Stimulated activated naive B cell treated with anti-CD40 and anti-IgM and Interleukin-4, amounts not matched to agents 10 μg/mL and 1 μg/mL and 100 μg/mL, for 72 hours (primary cell): ENCODE results near the gene KIAA1755.

Experiments
- ATAC-seq, 2 donors: fragments of 150-1000 bp; cut with Tn5 transposase; replicated peaks; 2 replicates each; pipeline ENCODE4 v1.10.0; 2021; ENCODE audit warnings: moderate library complexity in 1 of 2
- DNase-seq: peaks from one replicate; pipeline ENCODE4 v3.0.0; 2021
- H3K27ac Mint-ChIP-seq: one replicate; pipeline ENCODE4 v1.8.0; 2022; ENCODE audit warnings: mild to moderate bottlenecking, mixed read lengths
- H3K27me3 Mint-ChIP-seq, 2 donors: one replicate each; pipeline ENCODE4 v1.8.0; 2022; ENCODE audit warnings: mixed read lengths in 2 of 2
- H3K36me3 Mint-ChIP-seq, 2 donors: one replicate each; pipeline ENCODE4 v1.8.0; 2022; ENCODE audit warnings: mixed read lengths in 2 of 2, mild to moderate bottlenecking in 1 of 2
- H3K4me1 Mint-ChIP-seq, 2 donors: one replicate each; pipeline ENCODE4 v1.8.0; 2022; ENCODE audit warnings: mixed read lengths in 2 of 2, mild to moderate bottlenecking in 1 of 2
- H3K4me3 Mint-ChIP-seq, 2 donors: one replicate each; pipeline ENCODE4 v1.8.0; 2022; ENCODE audit warnings: mild to moderate bottlenecking in 2 of 2, mixed read lengths in 2 of 2, moderate library complexity in 1 of 2
- H3K9me3 Mint-ChIP-seq, 2 donors: one replicate each; pipeline ENCODE4 v1.8.0; 2022; ENCODE audit warnings: mixed read lengths in 2 of 2, mild to moderate bottlenecking in 1 of 2

Gene KIAA1755

GRCh38 chr20:38198238-38198861 lies 62.2 kb downstream of the KIAA1755 start:
- peaks cover 16 to 44% of the 10 kb centered on the region in 2 donors for H3K27me3 Mint-ChIP-seq
- H3K4me1 Mint-ChIP-seq: peaks cover 25 to 45% of the 10 kb centered on the region in 2 donors
- no peak for DNase-seq
- peaks cover 4 to 9% of the 10 kb centered on the region in 2 donors for H3K9me3 Mint-ChIP-seq
- H3K36me3 Mint-ChIP-seq: peaks cover 2 to 7% of the 10 kb centered on the region in 2 donors
- H3K27ac Mint-ChIP-seq: no peak overlapping the region
- H3K4me3 Mint-ChIP-seq: no peak overlapping the region
- ATAC-seq: no peak

GRCh38 chr20:38197619-38198018 lies 62.9 kb downstream of the KIAA1755 start:
- H3K9me3 Mint-ChIP-seq: peaks cover 4 to 9% of the 10 kb centered on the region in 2 donors
- peak overlapping the region; percentile 4 to 23 for H3K4me3 Mint-ChIP-seq
- DNase-seq (no peak), ATAC-seq (no peak)
- H3K4me1 Mint-ChIP-seq: peaks cover 25 to 45% of the 10 kb centered on the region in 2 donors
- peaks cover 2 to 7% of the 10 kb centered on the region in 2 donors for H3K36me3 Mint-ChIP-seq
- peaks cover 20 to 41% of the 10 kb centered on the region in 2 donors for H3K27me3 Mint-ChIP-seq
- H3K27ac Mint-ChIP-seq: peak overlapping the region; percentile 86

DNA sequence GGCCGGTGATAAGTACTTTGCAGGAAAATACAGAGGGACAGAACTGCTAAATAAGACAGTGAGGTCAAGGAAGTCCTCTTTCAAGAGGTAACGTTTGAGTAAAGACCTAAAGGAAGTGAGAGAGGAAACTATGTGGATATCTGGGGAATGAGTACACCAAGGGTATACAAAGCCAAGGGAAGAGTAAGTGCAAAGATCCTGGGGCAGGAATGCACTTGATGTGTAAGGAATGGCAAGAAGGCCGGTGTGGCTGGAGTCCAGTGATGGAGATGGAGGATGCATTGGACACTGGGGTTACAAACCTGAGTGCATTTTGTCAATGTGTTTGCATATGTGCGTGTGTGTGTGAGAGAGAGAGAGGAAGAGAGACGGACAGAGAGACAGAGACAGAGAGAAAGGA lies 63.3 kb downstream of the KIAA1755 start:
- ATAC-seq: peak; percentile 3 to 10
- Mint-ChIP-seq H3K9me3 (peaks cover 4 to 9% of the 10 kb centered on the region in 2 donors), H3K4me1 (peaks cover 25 to 45% of the 10 kb centered on the region in 2 donors), H3K27me3 (peaks cover 20 to 38% of the 10 kb centered on the region in 2 donors), H3K4me3 (peak overlapping the region; percentile 4 to 23), H3K27ac (peak overlapping the region; percentile 86), H3K36me3 (peaks cover 2 to 7% of the 10 kb centered on the region in 2 donors)
- no peak for DNase-seq

DNA sequence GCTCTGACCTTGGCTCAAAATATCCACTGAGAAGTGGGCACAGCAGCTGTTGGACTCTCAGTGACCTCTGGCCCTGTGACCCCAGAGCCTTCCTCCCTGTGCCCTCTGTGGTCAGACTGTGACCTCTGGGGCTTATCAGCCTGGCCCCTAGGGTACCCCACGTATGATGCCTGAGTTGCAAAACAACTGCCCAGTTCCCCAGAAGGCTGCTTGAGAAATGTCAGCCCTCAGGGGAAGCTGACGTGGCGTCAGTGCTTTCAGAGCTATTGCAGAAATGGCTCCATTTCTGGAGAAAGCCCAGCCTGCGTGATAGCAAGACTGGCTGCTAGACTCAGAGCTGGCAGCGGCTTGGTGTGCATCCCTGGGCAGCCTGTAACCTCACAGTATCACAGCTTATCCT lies 63.9 kb downstream of the KIAA1755 start:
- Mint-ChIP-seq H3K4me3 (peak overlapping the region; percentile 1 to 63), H3K27me3 (peaks cover 21 to 34% of the 10 kb centered on the region in 2 donors)

DNA sequence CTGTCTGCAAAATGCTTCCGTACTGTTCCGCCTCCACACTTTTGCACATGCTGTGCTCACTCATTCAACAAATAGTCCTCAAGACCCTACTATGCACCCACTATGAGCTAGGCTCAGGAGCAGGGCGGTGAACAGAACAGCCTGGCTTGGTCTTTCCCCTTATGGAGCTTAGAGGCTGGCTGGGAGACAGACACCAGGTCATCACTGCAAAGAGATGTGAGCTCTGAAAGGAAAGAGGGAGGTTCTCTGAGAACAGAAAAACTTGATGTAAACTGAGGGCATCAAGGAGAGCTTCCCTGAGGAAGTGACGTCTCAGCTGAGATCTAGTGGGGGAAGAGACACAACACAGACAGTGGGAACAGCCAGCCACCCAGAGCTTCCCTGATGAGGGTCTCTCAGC lies 64.5 kb downstream of the KIAA1755 start:
- Mint-ChIP-seq H3K36me3 (peaks cover 2 to 7% of the 10 kb centered on the region in 2 donors), H3K27ac (peak overlapping the region; percentile 74), H3K4me1 (peaks cover 28 to 45% of the 10 kb centered on the region in 2 donors), H3K9me3 (peaks cover 4 to 9% of the 10 kb centered on the region in 2 donors), H3K4me3 (peak overlapping the region in 1 of 2 donors; percentile 30), H3K27me3 (peaks cover 25 to 34% of the 10 kb centered on the region in 2 donors)
- ATAC-seq (peak in 1 of 2 donors; percentile 7), DNase-seq (no peak)

More for the DNA sequence above, 63.9 kb downstream of the KIAA1755 start:
- Mint-ChIP-seq H3K27ac (peak overlapping the region; percentile 86), H3K36me3 (peaks cover 2 to 7% of the 10 kb centered on the region in 2 donors), H3K9me3 (peaks cover 4 to 9% of the 10 kb centered on the region in 2 donors), H3K4me1 (peaks cover 25 to 45% of the 10 kb centered on the region in 2 donors)
- ATAC-seq: peak; percentile 92 to 94
- DNase-seq: peak; percentile 86

- Mint-ChIP-seq H3K4me1 (peaks cover 28 to 45% of the 10 kb centered on the region in 2 donors), H3K4me3 (no peak overlapping the region), H3K27ac (no peak overlapping the region), H3K27me3 (peaks cover 25 to 34% of the 10 kb centered on the region in 2 donors), H3K9me3 (peaks cover 4 to 9% of the 10 kb centered on the region in 2 donors), H3K36me3 (peaks cover 2 to 7% of the 10 kb centered on the region in 2 donors)
- DNase-seq (no peak), ATAC-seq (no peak)
Measured at GRCh38 chr20:38195521-38195920, 65.0 kb downstream of the KIAA1755 start.

- no peak overlapping the region for H3K27ac Mint-ChIP-seq
- ATAC-seq (no peak), DNase-seq (no peak)
- peaks cover 25 to 34% of the 10 kb centered on the region in 2 donors for H3K27me3 Mint-ChIP-seq
- H3K36me3 Mint-ChIP-seq: peaks cover 2 to 7% of the 10 kb centered on the region in 2 donors
- peaks cover 28 to 45% of the 10 kb centered on the region in 2 donors for H3K4me1 Mint-ChIP-seq
- H3K4me3 Mint-ChIP-seq: peak overlapping the region in 1 of 2 donors; percentile 21
- H3K9me3 Mint-ChIP-seq: peaks cover 4 to 9% of the 10 kb centered on the region in 2 donors
Measured at GRCh38 chr20:38194971-38195504, 65.5 kb downstream of the KIAA1755 start.

DNA sequence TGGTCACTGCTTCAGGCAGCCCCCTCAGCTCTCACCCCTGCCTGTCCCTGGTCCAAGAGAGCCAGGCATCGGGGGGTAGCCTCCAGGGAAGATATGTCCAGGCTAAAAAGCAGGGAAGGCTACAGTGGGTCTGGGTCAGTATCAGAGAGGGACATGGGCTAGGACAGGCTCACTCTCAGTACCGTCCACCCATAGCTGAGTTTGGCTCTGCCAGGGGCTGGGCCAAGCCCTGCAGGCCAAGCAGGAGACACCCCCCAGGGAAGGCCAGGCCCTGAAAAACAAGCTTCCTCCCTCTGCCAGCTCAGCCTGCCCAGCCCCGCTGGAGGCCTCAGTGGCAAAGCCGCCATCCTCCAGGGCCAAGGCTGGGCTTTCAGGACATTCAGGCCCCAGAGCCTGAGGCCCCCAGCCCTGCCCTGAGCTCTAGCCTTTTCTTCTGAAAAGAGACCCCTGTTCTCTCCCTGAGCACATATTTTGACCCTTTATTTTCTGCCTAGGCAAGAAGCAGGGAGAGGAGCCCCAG lies 66.9 kb downstream of the KIAA1755 start:
- Mint-ChIP-seq H3K4me3 (no peak overlapping the region), H3K27me3 (peaks cover 25% of the 10 kb centered on the region in 2 donors), H3K4me1 (peaks cover 28 to 45% of the 10 kb centered on the region in 2 donors), H3K9me3 (peaks cover 4 to 9% of the 10 kb centered on the region in 2 donors), H3K36me3 (peaks cover 2 to 7% of the 10 kb centered on the region in 2 donors), H3K27ac (no peak overlapping the region)
- ATAC-seq: no peak
- DNase-seq: no peak

DNA sequence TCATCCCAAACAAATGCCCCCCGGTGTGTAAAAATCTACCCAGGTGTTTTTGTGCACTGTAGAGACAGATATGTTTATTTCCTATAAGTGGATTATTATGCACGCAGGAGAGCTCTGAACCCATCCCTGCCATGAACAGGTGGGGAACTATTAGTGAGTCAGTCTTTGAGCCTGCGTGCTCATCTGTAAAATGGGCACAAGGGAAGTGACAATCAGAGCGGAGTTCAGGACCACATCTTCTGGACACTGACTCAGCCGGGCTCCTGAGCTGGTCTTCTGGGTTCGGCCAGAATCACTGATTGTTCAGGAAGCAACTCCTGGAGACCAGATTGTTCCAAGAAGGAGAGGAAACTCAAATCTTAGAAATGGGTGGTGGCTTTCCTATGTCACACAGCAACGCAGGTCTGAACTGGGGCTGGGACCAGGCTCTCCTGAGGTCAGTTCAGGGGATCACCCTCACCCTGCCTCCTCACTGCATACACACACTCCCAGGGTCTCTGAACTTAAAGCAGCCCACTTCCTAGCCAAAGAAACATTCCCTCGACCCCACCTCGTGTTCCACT lies 68.1 kb downstream of the KIAA1755 start:
- Mint-ChIP-seq H3K4me1 (peaks cover 31 to 33% of the 10 kb centered on the region in 2 donors), H3K9me3 (peaks cover 4 to 9% of the 10 kb centered on the region in 2 donors), H3K27ac (no peak overlapping the region), H3K4me3 (no peak overlapping the region), H3K27me3 (peaks cover 20 to 29% of the 10 kb centered on the region in 2 donors), H3K36me3 (peaks cover 2 to 7% of the 10 kb centered on the region in 2 donors)
- ATAC-seq (no peak), DNase-seq (no peak)

DNA sequence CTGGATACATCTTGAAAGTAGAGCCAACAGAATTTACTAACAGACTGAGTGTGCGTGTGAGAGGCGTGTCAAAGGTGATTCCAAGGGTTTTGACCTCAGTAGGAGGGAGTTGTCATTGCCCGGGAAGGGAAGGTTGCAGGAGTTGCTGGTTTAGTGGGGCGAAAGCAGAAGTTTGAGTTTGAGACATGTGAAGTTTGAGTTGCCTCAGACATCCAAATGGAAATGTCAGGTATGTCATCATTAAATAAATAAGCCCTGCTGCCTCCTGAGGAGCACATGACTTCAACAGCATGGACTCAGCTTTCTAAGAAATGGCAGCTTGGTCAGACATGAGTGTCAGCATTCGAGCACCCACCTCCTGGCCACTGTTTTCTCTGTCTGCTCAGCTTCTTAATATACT lies 68.9 kb downstream of the KIAA1755 start:
- H3K36me3 Mint-ChIP-seq: peaks cover 2 to 3% of the 10 kb centered on the region in 2 donors
- H3K4me1 Mint-ChIP-seq: peaks cover 24 to 25% of the 10 kb centered on the region in 2 donors
- DNase-seq: no peak
- peaks cover 20 to 25% of the 10 kb centered on the region in 2 donors for H3K27me3 Mint-ChIP-seq
- peak overlapping the region; percentile 44 for H3K27ac Mint-ChIP-seq
- no peak for ATAC-seq
- H3K9me3 Mint-ChIP-seq: peaks cover 4 to 6% of the 10 kb centered on the region in 2 donors
- H3K4me3 Mint-ChIP-seq: no peak overlapping the region

DNA sequence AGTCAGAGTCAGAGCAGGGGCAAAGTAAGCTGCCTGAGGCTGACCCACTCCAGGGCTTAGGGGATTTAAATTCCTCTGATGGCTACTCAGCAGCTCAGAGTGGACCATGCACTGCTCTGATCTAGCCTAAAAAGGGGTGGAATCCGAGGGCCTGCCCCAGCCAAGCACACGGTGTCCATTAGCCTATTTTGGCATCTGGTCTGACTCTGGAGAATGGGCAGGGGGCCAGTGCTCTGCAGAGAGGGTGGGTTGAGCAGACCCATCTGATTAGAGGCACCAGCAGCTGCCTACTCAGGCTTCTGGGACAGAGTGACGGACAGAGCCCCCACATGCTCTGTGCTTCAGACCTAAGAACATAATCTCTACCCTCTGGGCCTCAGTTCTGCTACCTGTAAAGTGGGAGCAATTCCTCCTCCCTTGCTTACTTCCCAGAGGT lies 69.6 kb downstream of the KIAA1755 start:
- Mint-ChIP-seq H3K4me3 (no peak overlapping the region), H3K9me3 (peaks cover 4 to 6% of the 10 kb centered on the region in 2 donors), H3K4me1 (peaks cover 18 to 20% of the 10 kb centered on the region in 2 donors), H3K27me3 (peaks cover 20 to 25% of the 10 kb centered on the region in 2 donors), H3K27ac (no peak overlapping the region), H3K36me3 (peaks cover 2 to 3% of the 10 kb centered on the region in 2 donors)
- no peak for DNase-seq
- no peak for ATAC-seq

- peaks cover 2 to 3% of the 10 kb centered on the region in 2 donors for H3K36me3 Mint-ChIP-seq
- H3K27me3 Mint-ChIP-seq: peaks cover 15 to 21% of the 10 kb centered on the region in 2 donors
- H3K27ac Mint-ChIP-seq: no peak overlapping the region
- no peak overlapping the region for H3K4me3 Mint-ChIP-seq
- no peak for ATAC-seq
- peaks cover 10 to 13% of the 10 kb centered on the region in 2 donors for H3K4me1 Mint-ChIP-seq
- H3K9me3 Mint-ChIP-seq: peaks cover 4 to 6% of the 10 kb centered on the region in 2 donors
- no peak for DNase-seq
Measured at GRCh38 chr20:38190166-38190565, 70.4 kb downstream of the KIAA1755 start.

DNA sequence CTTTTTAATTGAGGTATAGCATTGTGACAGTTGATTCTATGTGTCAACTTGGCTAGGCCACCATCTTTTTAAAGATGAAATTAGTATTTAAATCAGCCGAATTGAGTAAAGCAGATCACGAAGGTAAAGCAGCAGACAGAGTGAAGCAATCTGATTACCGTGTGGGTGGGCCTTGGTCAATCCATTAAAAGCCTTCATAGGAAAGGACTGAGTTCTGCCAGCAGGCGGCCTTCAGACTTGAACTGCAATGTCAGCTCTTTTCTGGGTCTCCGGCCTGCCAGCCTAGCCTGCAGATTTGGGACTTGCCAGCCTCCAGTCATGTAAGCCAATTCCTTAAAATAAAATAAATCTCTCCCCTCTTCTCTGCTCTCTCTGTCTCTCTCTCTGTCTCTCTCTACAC lies 73.0 kb downstream of the KIAA1755 start:
- H3K27ac Mint-ChIP-seq: no peak overlapping the region
- H3K9me3 Mint-ChIP-seq: no peaks in the 10 kb centered on the region
- no peak overlapping the region for H3K4me3 Mint-ChIP-seq
- peaks cover 0 to 14% of the 10 kb centered on the region in 2 donors for H3K27me3 Mint-ChIP-seq
- H3K4me1 Mint-ChIP-seq: peaks cover 0 to 7% of the 10 kb centered on the region in 2 donors
- no peak for DNase-seq
- no peaks in the 10 kb centered on the region for H3K36me3 Mint-ChIP-seq
- ATAC-seq: no peak

GRCh38 chr20:38186788-38187221 lies 73.7 kb downstream of the KIAA1755 start:
- ATAC-seq: no peak

More at GRCh38 chr20:38186788-38187221, 73.7 kb downstream of the KIAA1755 start:
- peaks cover 0 to 14% of the 10 kb centered on the region in 2 donors for H3K27me3 Mint-ChIP-seq
- H3K4me3 Mint-ChIP-seq: no peak overlapping the region
- H3K9me3 Mint-ChIP-seq: peaks cover 0 to 3% of the 10 kb centered on the region in 2 donors
- H3K27ac Mint-ChIP-seq: no peak overlapping the region
- no peaks in the 10 kb centered on the region for H3K36me3 Mint-ChIP-seq
- no peak for DNase-seq
- peaks cover 0 to 7% of the 10 kb centered on the region in 2 donors for H3K4me1 Mint-ChIP-seq
